Spinal cord (tissue), 10 donors: ENCODE measurements around the gene CD99. TPM values are rescaled to one million over a fixed set of nuclear protein-coding genes. Genes with fewer than 3 reads are reported as not detected.
A peak's percentile ranks its signal among the peaks of the same experiment; 100 is the strongest.
"Not testable (repeated sequence)": the region's sequence is repeated elsewhere in the genome, so short reads cannot be mapped to it uniquely, and the experiment has no call there.

Source experiments
- DNase-seq, 6 donors: peaks; one replicate each; pipeline versions ENCODE4 v3.0.0 to v3.0.0-alpha.2; 2013 to 2015; ENCODE audit warnings: low spot score in 6 of 6, low read depth in 4 of 6
- H3K27ac ChIP-seq: one replicate; pipeline ENCODE4 v1.5.1; 2013; ENCODE audit warnings: low read depth, low read length, control low read depth
- H3K27me3 ChIP-seq: one replicate; pipeline ENCODE4 v1.6.1; 2013; ENCODE audit warnings: low read length; ENCODE audit not compliant: control insufficient read depth, insufficient read depth
- H3K36me3 ChIP-seq: one replicate; pipeline ENCODE4 v1.6.1; 2013; ENCODE audit warnings: low read length; ENCODE audit not compliant: control insufficient read depth, insufficient read depth
- H3K4me1 ChIP-seq: one replicate; pipeline ENCODE4 v1.6.1; 2013; ENCODE audit warnings: low read length; ENCODE audit not compliant: control insufficient read depth, insufficient read depth
- H3K4me3 ChIP-seq: one replicate; pipeline ENCODE4 v1.5.1; 2013; ENCODE audit warnings: low read depth, low read length, control low read depth
- H3K9me3 ChIP-seq: one replicate; pipeline ENCODE4 v1.6.1; 2013; ENCODE audit warnings: low read length; ENCODE audit not compliant: control insufficient read depth, insufficient read depth
- WGBS: methylation state at CpG from one replicate; pipeline ENCODE4 v1.1.5; 2013; ENCODE audit warnings: missing lambda C conversion rate; ENCODE audit not compliant: insufficient coverage; 5-methylcytosine and 5-hydroxymethylcytosine counted together
- polyA plus RNA-seq, 2 donors: library from polyadenylated mRNA; unstranded; fragments of 120-200 nt; gene quantifications; one replicate each; pipeline ENCODE4 v1.2.1, GENCODE V29; 2013; ENCODE audit not compliant: insufficient read length in 2 of 2
- total RNA-seq, 2 donors: library from RNA; depleted of rRNA in 1 of 2; stranded (reverse); fragments of 120-200 nt in 1 of 2; fragments of >200 nt in 1 of 2; gene quantifications; one replicate each; pipeline versions ENCODE4 v1.2.3 to v1.2.4, GENCODE V29; 2013 to 2014
- donor health status: healthy.

Gene CD99
- total and polyA plus RNA-seq, 4 donors = 66.5 to 590 (median 370) TPM

GRCh38 chrX:2774776-2775175 lies 83.7 kb downstream of the CD99 start:
- no peak overlapping the region for H3K27ac ChIP-seq
- no peaks in the 10 kb centered on the region for H3K36me3 ChIP-seq
- no peaks in the 10 kb centered on the region for H3K27me3 ChIP-seq
- H3K4me1 ChIP-seq = no peaks in the 10 kb centered on the region
- 90% methylated on average over 2 of the region's 3 CpGs for WGBS
- DNase-seq = no peak
- peaks cover 3% of the 10 kb centered on the region for H3K9me3 ChIP-seq
- H3K4me3 ChIP-seq = no peak overlapping the region

- H3K4me3 ChIP-seq, H3K27me3 ChIP-seq, H3K4me1 ChIP-seq, H3K9me3 ChIP-seq, H3K36me3 ChIP-seq, DNase-seq, H3K27ac ChIP-seq: not testable (repeated sequence)
- WGBS = 78% methylated on average over 6 of the region's 12 CpGs
These were observed 89.6 kb downstream of the CD99 start for GRCh38 chrX:2780472-2781225.

GRCh38 chrX:2781226-2781571 lies 90.1 kb downstream of the CD99 start:
- H3K9me3 ChIP-seq = no peaks in the 10 kb centered on the region
- WGBS = no CpG with 5 or more reads among the region's 1 CpG
- no peak for DNase-seq
- no peaks in the 10 kb centered on the region for H3K36me3 ChIP-seq
- no peak overlapping the region for H3K4me3 ChIP-seq
- no peaks in the 10 kb centered on the region for H3K4me1 ChIP-seq
- H3K27ac ChIP-seq = no peak overlapping the region
- no peaks in the 10 kb centered on the region for H3K27me3 ChIP-seq

DNA sequence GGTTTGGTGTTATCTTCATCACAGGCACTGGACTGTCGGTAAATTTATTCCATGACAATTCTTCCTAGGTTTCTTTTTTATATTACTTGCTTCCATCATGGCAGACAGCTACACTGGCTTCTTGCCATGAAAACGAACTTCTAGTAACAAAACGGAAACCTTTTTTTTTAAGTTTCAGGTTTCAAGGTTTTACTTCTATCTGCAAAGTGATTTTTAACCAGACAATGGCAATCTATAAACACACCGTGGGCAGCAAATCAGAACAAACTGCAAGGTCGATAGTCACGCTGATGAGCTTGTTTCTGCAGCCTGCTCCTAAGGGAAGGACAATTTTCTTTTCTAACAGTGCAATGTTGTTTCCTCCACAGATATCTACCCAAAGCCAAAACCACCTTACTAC lies 90.6 kb downstream of the CD99 start:
- no peaks in the 10 kb centered on the region for H3K9me3 ChIP-seq

DNA sequence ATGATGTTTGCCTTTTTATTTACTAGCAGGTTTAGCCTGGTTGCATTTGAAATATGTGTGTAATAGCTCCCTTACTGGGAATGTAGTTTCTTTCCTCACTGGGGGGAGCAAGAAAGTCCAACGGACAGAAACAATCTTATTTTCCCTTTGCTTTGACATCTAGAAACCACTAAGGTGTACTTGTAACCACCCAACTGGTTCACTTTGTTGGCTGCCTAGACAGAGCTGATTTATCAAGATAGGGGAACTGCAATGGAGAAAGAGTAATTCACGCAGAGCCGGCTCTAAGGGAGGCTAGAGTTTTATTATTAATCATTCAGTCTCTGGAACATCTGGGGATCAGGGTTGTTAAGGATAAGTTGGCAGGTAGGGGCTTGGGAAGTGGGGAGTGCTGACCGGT lies 91.1 kb downstream of the CD99 start:
- H3K36me3 ChIP-seq = no peaks in the 10 kb centered on the region
- no peaks in the 10 kb centered on the region for H3K27me3 ChIP-seq
- WGBS = 56% methylated on average over 3 of the region's 4 CpGs
- H3K4me1 ChIP-seq = no peaks in the 10 kb centered on the region
- H3K4me3 ChIP-seq = no peak overlapping the region
- H3K9me3 ChIP-seq = no peaks in the 10 kb centered on the region
- DNase-seq = peak in 1 of 6 donors; percentile 43
- H3K27ac ChIP-seq = no peak overlapping the region

More for the DNA sequence above, 90.6 kb downstream of the CD99 start:
- no peaks in the 10 kb centered on the region for H3K4me1 ChIP-seq
- WGBS = 50% methylated on average over 3 of the region's 6 CpGs
- H3K4me3 ChIP-seq = no peak overlapping the region
- peak in 1 of 6 donors; percentile 26 for DNase-seq
- H3K27ac ChIP-seq = no peak overlapping the region
- no peaks in the 10 kb centered on the region for H3K27me3 ChIP-seq
- H3K36me3 ChIP-seq = no peaks in the 10 kb centered on the region

DNA sequence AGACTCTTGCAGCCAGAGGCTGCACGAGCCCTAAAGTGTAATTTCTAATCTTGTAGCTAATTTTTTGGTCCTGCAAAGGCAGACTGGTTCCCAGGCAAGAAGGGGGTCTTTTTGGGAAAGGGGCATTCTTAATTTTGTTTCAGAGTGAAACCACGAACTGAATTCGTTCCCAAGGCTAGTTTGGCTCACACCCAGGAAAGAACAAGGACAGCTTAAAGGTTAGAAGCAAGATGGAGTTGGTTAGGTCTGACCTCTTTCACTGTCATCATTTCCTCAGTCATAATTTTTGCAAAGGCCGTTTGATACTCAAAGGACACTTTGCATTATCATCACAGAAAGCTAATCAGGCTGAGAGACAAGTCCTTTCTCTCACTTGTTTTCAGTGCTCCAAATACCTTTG lies 91.7 kb downstream of the CD99 start:
- no peak for DNase-seq
- H3K36me3 ChIP-seq = no peaks in the 10 kb centered on the region
- 39% methylated on average over 3 of the region's 4 CpGs for WGBS

DNA sequence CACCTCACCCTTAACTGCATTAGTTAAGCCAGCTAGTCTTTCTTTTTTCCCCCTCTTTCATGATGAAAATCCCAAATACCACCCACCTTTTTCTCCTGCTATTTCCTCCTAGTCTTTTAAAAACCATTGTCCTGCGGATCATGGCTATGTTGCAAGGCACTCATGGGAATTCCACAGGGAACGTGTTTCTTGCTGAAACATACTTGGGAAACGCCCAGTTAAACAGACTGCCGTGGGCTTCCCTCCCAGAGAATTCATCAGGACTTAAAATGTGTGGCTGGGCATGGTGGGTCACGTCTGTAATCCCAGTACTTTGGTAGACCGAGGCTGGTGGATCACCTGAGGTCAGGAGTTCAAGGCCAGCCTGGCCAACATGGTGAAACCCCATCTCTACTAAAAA lies 92.9 kb downstream of the CD99 start:
- WGBS = 79% methylated on average over 6 of the region's 6 CpGs
- H3K27me3 ChIP-seq = no peaks in the 10 kb centered on the region

More for the DNA sequence above, 91.7 kb downstream of the CD99 start:
- Histone ChIP-seq H3K27ac (no peak overlapping the region), H3K4me3 (no peak overlapping the region), H3K4me1 (no peaks in the 10 kb centered on the region), H3K9me3 (no peaks in the 10 kb centered on the region), H3K27me3 (no peaks in the 10 kb centered on the region)

GRCh38 chrX:2785538-2785937 lies 94.4 kb downstream of the CD99 start:
- no peaks in the 10 kb centered on the region for H3K4me1 ChIP-seq
- WGBS = 94% methylated on average over 2 of the region's 4 CpGs
- no peak for DNase-seq
- H3K9me3 ChIP-seq = no peaks in the 10 kb centered on the region
- no peaks in the 10 kb centered on the region for H3K36me3 ChIP-seq
- no peaks in the 10 kb centered on the region for H3K27me3 ChIP-seq
- no peak overlapping the region for H3K27ac ChIP-seq
- H3K4me3 ChIP-seq = no peak overlapping the region

More for the DNA sequence above, 92.9 kb downstream of the CD99 start:
- Histone ChIP-seq H3K27ac (no peak overlapping the region), H3K9me3 (no peaks in the 10 kb centered on the region), H3K36me3 (no peaks in the 10 kb centered on the region), H3K4me1 (no peaks in the 10 kb centered on the region), H3K4me3 (no peak overlapping the region)
- DNase-seq = no peak

GRCh38 chrX:2788980-2789379 lies 97.9 kb downstream of the CD99 start:
- Histone ChIP-seq H3K4me3 (no peak overlapping the region), H3K36me3 (no peaks in the 10 kb centered on the region), H3K9me3 (no peaks in the 10 kb centered on the region), H3K27me3 (no peaks in the 10 kb centered on the region), H3K4me1 (no peaks in the 10 kb centered on the region), H3K27ac (no peak overlapping the region)
- no peak for DNase-seq
- WGBS = 100% methylated on average over 1 of the region's 4 CpGs

- Histone ChIP-seq H3K27ac (no peak overlapping the region), H3K4me3 (no peak overlapping the region), H3K9me3 (no peaks in the 10 kb centered on the region), H3K36me3 (no peaks in the 10 kb centered on the region), H3K4me1 (no peaks in the 10 kb centered on the region), H3K27me3 (no peaks in the 10 kb centered on the region)
- DNase-seq = no peak
- WGBS = no CpG with 5 or more reads among the region's 3 CpGs
These were observed 98.5 kb downstream of the CD99 start for GRCh38 chrX:2789569-2789968.
